HepG2 (cell line): ENCODE results near the gene PEX10. TPM values are rescaled to one million over a fixed set of nuclear protein-coding genes. Genes with fewer than 3 reads are reported as not detected.

Experiments
- ATAD3A ChIP-seq: sonication (generic); formaldehyde crosslinking; IDR thresholded peaks from 2 replicates; pipeline ENCODE4 v1.4.0; 2020; ENCODE audit warnings: missing genetic modification reagents
- ATM ChIP-seq: fragments of 450-650 bp; IDR thresholded peaks from 2 replicates; pipeline ENCODE4 v1.7.1; 2017; ENCODE audit warnings: mild to moderate bottlenecking, borderline replicate concordance
- CBX5 ChIP-seq: sonication (generic); formaldehyde crosslinking; IDR thresholded peaks from 2 replicates; pipeline ENCODE4 v1.4.0; 2020; ENCODE audit warnings: missing genetic modification reagents, borderline replicate concordance
- CREB1 ChIP-seq, 2 experiments: fragments of 450-650 bp in 1 of 2; IDR thresholded peaks; 2 replicates each; pipeline ENCODE4 v1.6.1; 2016 to 2017; ENCODE audit warnings: control low read depth in 1 of 2, mild to moderate bottlenecking in 1 of 2, missing compliant biosample characterization in 1 of 2, missing genetic modification characterization in 1 of 2
- EED ChIP-seq: sonication (generic); formaldehyde crosslinking; IDR thresholded peaks from 2 replicates; pipeline ENCODE4 v1.5.0; 2020; ENCODE audit warnings: mild to moderate bottlenecking, missing genetic modification reagents
- KDM1A ChIP-seq: IDR thresholded peaks from 2 replicates; pipeline ENCODE4 v1.6.1; 2016; ENCODE audit warnings: missing compliant biosample characterization
- MAFF ChIP-seq: IDR thresholded peaks from 2 replicates; pipeline ENCODE4 v1.6.1; 2011; ENCODE audit warnings: low read depth, low read length, improper control_type of control experiment
- NCOA5 ChIP-seq: sonication (generic); formaldehyde crosslinking; IDR thresholded peaks from 2 replicates; pipeline ENCODE4 v1.4.0; 2020; ENCODE audit warnings: missing genetic modification reagents
- RAD51 ChIP-seq: fragments of 450-650 bp; IDR thresholded peaks from 2 replicates; pipeline ENCODE4 v1.6.1; 2016; ENCODE audit warnings: borderline replicate concordance
- RFXAP ChIP-seq: sonication (generic); formaldehyde crosslinking; IDR thresholded peaks from 2 replicates; pipeline ENCODE4 v1.4.0; 2020; ENCODE audit warnings: missing genetic modification reagents, borderline replicate concordance
- SOX6 ChIP-seq, 2 experiments: fragments of 450-650 bp in 1 of 2; sonication (generic) in 1 of 2; formaldehyde crosslinking in 1 of 2; IDR thresholded peaks; 2 replicates each; pipeline versions ENCODE4 v1.4.0 to v1.6.1; 2017 to 2020; ENCODE audit warnings: antibody characterized with exemption in 1 of 2, mild to moderate bottlenecking in 1 of 2, missing genetic modification reagents in 1 of 2
- ZFP36L2 ChIP-seq: sonication (generic); formaldehyde crosslinking; IDR thresholded peaks from 2 replicates; pipeline ENCODE4 v1.4.0; 2020; ENCODE audit warnings: missing genetic modification reagents
- ZMAT3 ChIP-seq: sonication (generic); formaldehyde crosslinking; conservative IDR thresholded peaks from 2 replicates; pipeline ENCODE4 v1.7.0; 2021; ENCODE audit warnings: missing genetic modification reagents
- ZNF713 ChIP-seq: sonication (generic); formaldehyde crosslinking; IDR thresholded peaks from 2 replicates; pipeline ENCODE4 v1.4.0; 2020; ENCODE audit warnings: mild to moderate bottlenecking, missing genetic modification reagents
- ZNF777 ChIP-seq: sonication (generic); formaldehyde crosslinking; IDR thresholded peaks from 2 replicates; pipeline ENCODE4 v1.4.0; 2020; ENCODE audit warnings: missing genetic modification reagents
- ZNF816 ChIP-seq: sonication (generic); formaldehyde crosslinking; IDR thresholded peaks from 2 replicates; pipeline ENCODE4 v1.8.0; 2022; ENCODE audit warnings: missing genetic modification reagents, mild to moderate bottlenecking, borderline replicate concordance
- ZNF839 ChIP-seq: sonication (generic); formaldehyde crosslinking; IDR thresholded peaks from 2 replicates; pipeline ENCODE4 v1.4.0; 2020; ENCODE audit warnings: missing genetic modification reagents, mild to moderate bottlenecking, borderline replicate concordance
- polyA plus RNA-seq, 8 experiments: library from polyadenylated mRNA; depleted of rRNA in 3 of 8; stranded (reverse) in 7 of 8; unstranded in 1 of 8; fragments of >200 nt; fragmentation: Illumina TruSeq in 4 of 8; extraction: Trizol in 4 of 8; gene quantifications; 2 replicates each; pipeline versions ENCODE4 v1.2.1 to v1.2.3, GENCODE V29; 2011 to 2016; ENCODE audit warnings: low read depth in 4 of 8, missing spikeins in 1 of 8, mixed read lengths in 1 of 8; ENCODE audit not compliant: insufficient read depth in 1 of 8
- total RNA-seq, 5 experiments: library from RNA; depleted of rRNA; stranded (reverse); fragments of >200 nt; fragmentation: Illumina TruSeq; extraction: Trizol; gene quantifications; 2 replicates each; pipeline ENCODE4 v1.2.3, GENCODE V29; 2016; ENCODE audit warnings: low read depth in 1 of 5
- TF ChIP-seq, protein P1 (sequence below): sonication (generic); formaldehyde crosslinking; IDR thresholded peaks from 2 replicates; pipeline ENCODE4 v1.8.0; 2023; ENCODE audit warnings: mild to moderate bottlenecking, missing genetic modification reagents
- TF ChIP-seq, protein P2 (sequence below): sonication (generic); formaldehyde crosslinking; IDR thresholded peaks from 2 replicates; pipeline ENCODE4 v1.5.0; 2020; ENCODE audit warnings: missing genetic modification reagents, mild to moderate bottlenecking, borderline replicate concordance
- TF ChIP-seq, protein P3 (sequence below): sonication (generic); formaldehyde crosslinking; IDR thresholded peaks from 2 replicates; pipeline ENCODE4 v1.8.1; 2023; ENCODE audit warnings: mild to moderate bottlenecking, moderate library complexity, missing genetic modification reagents
- TF ChIP-seq, protein P4 (sequence below): sonication (generic); formaldehyde crosslinking; IDR thresholded peaks from 2 replicates; pipeline ENCODE4 v1.4.0; 2020; ENCODE audit warnings: missing genetic modification reagents

Gene PEX10
- total and polyA plus RNA-seq, 2 of the 13 experiments (the other 11 are each of a cell fraction or from before 2014, with no cell fraction given): 16.1 to 39.6 TPM

DNA sequence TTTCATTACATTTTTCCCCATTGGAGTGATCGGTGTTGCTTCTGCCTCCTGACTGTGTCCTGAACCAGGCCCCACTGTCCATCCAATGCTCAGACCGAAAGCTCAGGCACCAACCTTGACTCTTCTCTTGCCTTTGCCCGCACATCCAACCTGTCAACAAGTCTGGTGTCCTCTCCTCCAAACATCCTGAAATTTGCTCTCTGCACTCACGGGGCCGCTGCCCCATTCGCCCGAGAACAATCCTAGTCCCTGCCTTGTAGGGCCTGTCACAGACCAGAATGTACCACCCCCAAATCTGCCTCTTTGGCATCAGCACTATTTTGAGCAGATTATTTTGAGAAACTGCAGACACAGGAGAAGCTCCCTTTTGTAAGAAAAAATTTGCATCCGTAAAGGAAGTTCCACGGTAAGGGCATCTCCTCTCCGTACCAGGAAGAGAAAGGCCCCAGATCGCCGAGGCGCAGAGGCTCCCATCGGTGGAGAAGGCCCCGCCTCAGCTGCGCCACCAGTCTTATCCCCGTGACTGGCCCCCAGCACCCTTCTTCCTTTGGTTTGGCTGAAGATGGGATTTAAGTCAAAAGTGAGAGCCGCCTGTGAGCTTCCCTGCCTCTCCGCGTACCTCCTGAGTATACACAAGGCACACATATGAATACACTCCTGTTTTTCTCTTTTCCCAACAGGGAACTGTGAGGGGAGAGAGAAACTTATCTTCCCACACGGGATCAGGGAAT lies 28.1 kb downstream of the PEX10 start (continued):
- TF ChIP-seq, protein P1, sequence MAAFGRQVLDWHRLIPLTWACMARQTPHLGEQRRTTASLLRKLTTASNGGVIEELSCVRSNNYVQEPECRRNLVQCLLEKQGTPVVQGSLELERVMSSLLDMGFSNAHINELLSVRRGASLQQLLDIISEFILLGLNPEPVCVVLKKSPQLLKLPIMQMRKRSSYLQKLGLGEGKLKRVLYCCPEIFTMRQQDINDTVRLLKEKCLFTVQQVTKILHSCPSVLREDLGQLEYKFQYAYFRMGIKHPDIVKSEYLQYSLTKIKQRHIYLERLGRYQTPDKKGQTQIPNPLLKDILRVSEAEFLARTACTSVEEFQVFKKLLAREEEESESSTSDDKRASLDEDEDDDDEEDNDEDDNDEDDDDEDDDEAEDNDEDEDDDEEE: no peak
- TF ChIP-seq, protein P2, sequence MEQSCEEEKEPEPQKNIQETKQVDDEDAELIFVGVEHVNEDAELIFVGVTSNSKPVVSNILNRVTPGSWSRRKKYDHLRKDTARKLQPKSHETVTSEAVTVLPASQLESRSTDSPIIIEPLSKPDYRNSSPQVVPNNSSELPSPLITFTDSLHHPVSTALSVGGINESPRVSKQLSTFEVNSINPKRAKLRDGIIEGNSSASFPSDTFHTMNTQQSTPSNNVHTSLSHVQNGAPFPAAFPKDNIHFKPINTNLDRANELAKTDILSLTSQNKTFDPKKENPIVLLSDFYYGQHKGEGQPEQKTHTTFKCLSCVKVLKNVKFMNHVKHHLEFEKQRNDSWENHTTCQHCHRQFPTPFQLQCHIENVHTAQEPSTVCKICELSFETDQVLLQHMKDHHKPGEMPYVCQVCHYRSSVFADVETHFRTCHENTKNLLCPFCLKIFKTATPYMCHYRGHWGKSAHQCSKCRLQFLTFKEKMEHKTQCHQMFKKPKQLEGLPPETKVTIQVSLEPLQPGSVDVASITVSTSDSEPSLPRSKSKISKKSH (CRISPR knock-in tag): no peak
- TF ChIP-seq NCOA5 (CRISPR knock-in tag) (no peak), ZNF839 (CRISPR knock-in tag) (no peak), EED (CRISPR knock-in tag) (no peak), RAD51 (no peak), RFXAP (CRISPR knock-in tag) (peak; percentile 50; the same call in 1 of the 2 replicates), CREB1 (IDR thresholded peaks at IDR 0.05) (no peak), CREB1 (CRISPR knock-in tag; IDR thresholded peaks at IDR 0.05) (no peak), ZNF713 (CRISPR knock-in tag) (no peak), ZNF777 (no peak), CBX5 (no peak), ZMAT3 (no peak), ATAD3A (CRISPR knock-in tag) (no peak), ZFP36L2 (CRISPR knock-in tag) (no peak), MAFF (no peak), ATM (no peak), KDM1A (CRISPR knock-in tag) (no peak), ZNF816 (no peak), SOX6 (IDR thresholded peaks at IDR 0.05) (no peak), SOX6 (CRISPR knock-in tag; IDR thresholded peaks at IDR 0.05) (0 out of 2 replicates have a peak, but pooled peaks have one; percentile 18)
- TF ChIP-seq, protein P3, sequence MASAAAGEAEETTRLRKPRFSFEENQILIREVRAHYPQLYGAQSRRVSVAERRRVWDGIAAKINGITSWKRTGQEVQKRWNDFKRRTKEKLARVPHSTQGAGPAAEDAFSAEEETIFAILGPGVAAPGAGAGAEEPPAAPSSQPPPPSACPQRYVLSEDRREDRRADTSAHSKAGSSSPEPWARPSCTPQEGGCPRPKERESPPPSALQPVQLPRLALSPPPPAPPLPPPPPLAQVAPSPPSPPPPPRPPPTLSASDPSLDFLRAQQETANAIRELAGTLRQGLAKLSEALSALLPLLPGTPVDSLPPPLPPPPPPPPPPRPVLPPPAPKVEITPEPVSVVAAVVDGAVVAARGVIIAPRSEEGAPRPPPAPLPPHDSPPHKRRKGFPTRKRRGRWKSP (CRISPR knock-in tag): no peak
- TF ChIP-seq, protein P4, sequence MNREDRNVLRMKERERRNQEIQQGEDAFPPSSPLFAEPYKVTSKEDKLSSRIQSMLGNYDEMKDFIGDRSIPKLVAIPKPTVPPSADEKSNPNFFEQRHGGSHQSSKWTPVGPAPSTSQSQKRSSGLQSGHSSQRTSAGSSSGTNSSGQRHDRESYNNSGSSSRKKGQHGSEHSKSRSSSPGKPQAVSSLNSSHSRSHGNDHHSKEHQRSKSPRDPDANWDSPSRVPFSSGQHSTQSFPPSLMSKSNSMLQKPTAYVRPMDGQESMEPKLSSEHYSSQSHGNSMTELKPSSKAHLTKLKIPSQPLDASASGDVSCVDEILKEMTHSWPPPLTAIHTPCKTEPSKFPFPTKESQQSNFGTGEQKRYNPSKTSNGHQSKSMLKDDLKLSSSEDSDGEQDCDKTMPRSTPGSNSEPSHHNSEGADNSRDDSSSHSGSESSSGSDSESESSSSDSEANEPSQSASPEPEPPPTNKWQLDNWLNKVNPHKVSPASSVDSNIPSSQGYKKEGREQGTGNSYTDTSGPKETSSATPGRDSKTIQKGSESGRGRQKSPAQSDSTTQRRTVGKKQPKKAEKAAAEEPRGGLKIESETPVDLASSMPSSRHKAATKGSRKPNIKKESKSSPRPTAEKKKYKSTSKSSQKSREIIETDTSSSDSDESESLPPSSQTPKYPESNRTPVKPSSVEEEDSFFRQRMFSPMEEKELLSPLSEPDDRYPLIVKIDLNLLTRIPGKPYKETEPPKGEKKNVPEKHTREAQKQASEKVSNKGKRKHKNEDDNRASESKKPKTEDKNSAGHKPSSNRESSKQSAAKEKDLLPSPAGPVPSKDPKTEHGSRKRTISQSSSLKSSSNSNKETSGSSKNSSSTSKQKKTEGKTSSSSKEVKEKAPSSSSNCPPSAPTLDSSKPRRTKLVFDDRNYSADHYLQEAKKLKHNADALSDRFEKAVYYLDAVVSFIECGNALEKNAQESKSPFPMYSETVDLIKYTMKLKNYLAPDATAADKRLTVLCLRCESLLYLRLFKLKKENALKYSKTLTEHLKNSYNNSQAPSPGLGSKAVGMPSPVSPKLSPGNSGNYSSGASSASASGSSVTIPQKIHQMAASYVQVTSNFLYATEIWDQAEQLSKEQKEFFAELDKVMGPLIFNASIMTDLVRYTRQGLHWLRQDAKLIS (CRISPR knock-in tag): no peak
